ENCODE measurements around the gene KCNJ18.
"Not testable (repeated sequence)": the region's sequence is repeated elsewhere in the genome, so short reads cannot be mapped to it uniquely, and the experiment has no call there.

The KCNJ18 gene

GRCh38 chr17:21702521-21702920, 10.2 kb downstream of the KCNJ18 start:
- not testable (repeated sequence) for DNase-seq (ENCODE audit: low read depth in 3 of 3, low spot score in 1 of 3)

- DNase-seq (ENCODE audit: low read depth in 3 of 3, low spot score in 1 of 3): not testable (repeated sequence)
Observed at GRCh38 chr17:21702940-21703640, 10.8 kb downstream of the KCNJ18 start.

GRCh38 chr17:21703891-21704872, 11.9 kb downstream of the KCNJ18 start:
- DNase-seq (ENCODE audit: low read depth in 3 of 3, low spot score in 1 of 3): not testable (repeated sequence)

GRCh38 chr17:21705021-21705601, 12.8 kb downstream of the KCNJ18 start:
- DNase-seq (ENCODE audit: low read depth in 3 of 3, low spot score in 1 of 3): no peak

GRCh38 chr17:21705746-21706145, 13.4 kb downstream of the KCNJ18 start:
- not testable (repeated sequence) for DNase-seq (ENCODE audit: low read depth in 3 of 3, low spot score in 1 of 3)

- not testable (repeated sequence) for DNase-seq (ENCODE audit: low read depth in 3 of 3, low spot score in 1 of 3)
Observed at GRCh38 chr17:21706546-21706945, 14.2 kb downstream of the KCNJ18 start.

GRCh38 chr17:21707131-21707530, 14.8 kb downstream of the KCNJ18 start:
- DNase-seq (ENCODE audit: low read depth in 3 of 3, low spot score in 1 of 3): not testable (repeated sequence)

- not testable (repeated sequence) for DNase-seq (ENCODE audit: low read depth in 3 of 3, low spot score in 1 of 3)
Observed at GRCh38 chr17:21707711-21708611, 15.6 kb downstream of the KCNJ18 start.

GRCh38 chr17:21708612-21709535, 16.6 kb downstream of the KCNJ18 start:
- DNase-seq (ENCODE audit: low read depth in 3 of 3, low spot score in 1 of 3): not testable (repeated sequence)

- DNase-seq (ENCODE audit: low read depth in 3 of 3, low spot score in 1 of 3): not testable (repeated sequence)
Observed at GRCh38 chr17:21709994-21710393, 17.7 kb downstream of the KCNJ18 start.

- not testable (repeated sequence) for DNase-seq (ENCODE audit: low read depth in 3 of 3, low spot score in 1 of 3)
Observed at GRCh38 chr17:21710486-21710885, 18.2 kb downstream of the KCNJ18 start.

- DNase-seq (ENCODE audit: low read depth in 3 of 3, low spot score in 1 of 3): no peak
Observed at GRCh38 chr17:21711182-21711581, 18.9 kb downstream of the KCNJ18 start.

GRCh38 chr17:21713020-21713419, 20.7 kb downstream of the KCNJ18 start:
- not testable (repeated sequence) for DNase-seq (ENCODE audit: low read depth in 3 of 3, low spot score in 1 of 3)

- not testable (repeated sequence) for DNase-seq (ENCODE audit: low read depth in 3 of 3, low spot score in 1 of 3)
Observed at GRCh38 chr17:21713631-21714030, 21.3 kb downstream of the KCNJ18 start.

- not testable (repeated sequence) for DNase-seq (ENCODE audit: low read depth in 3 of 3, low spot score in 1 of 3)
Observed at GRCh38 chr17:21714676-21715075, 22.4 kb downstream of the KCNJ18 start.

GRCh38 chr17:21715877-21716276, 23.6 kb downstream of the KCNJ18 start:
- not testable (repeated sequence) for DNase-seq (ENCODE audit: low read depth in 3 of 3, low spot score in 1 of 3)

- DNase-seq (ENCODE audit: low read depth in 3 of 3, low spot score in 1 of 3): not testable (repeated sequence)
Observed at GRCh38 chr17:21718971-21719370, 26.6 kb downstream of the KCNJ18 start.

GRCh38 chr17:21719511-21720226, 27.3 kb downstream of the KCNJ18 start:
- not testable (repeated sequence) for DNase-seq (ENCODE audit: low read depth in 3 of 3, low spot score in 1 of 3)

GRCh38 chr17:21720566-21720965, 28.2 kb downstream of the KCNJ18 start:
- not testable (repeated sequence) for DNase-seq (ENCODE audit: low read depth in 3 of 3, low spot score in 1 of 3)
